Upper lobe of left lung (tissue), 6 donors: Measurements from ENCODE around the gene RAB11B. TPM values are rescaled to one million over a fixed set of nuclear protein-coding genes. Genes with fewer than 3 reads are reported as not detected.

Experiments used
- ATAC-seq, 2 donors: fragments of 200-7000 bp; cut with Tn5 transposase; one replicate each; pipeline ENCODE4 v1.9.1; 2022; ENCODE audit warnings: mild to moderate bottlenecking in 2 of 2, moderate library complexity in 2 of 2; ENCODE audit not compliant: low FRiP score in 2 of 2
- DNase-seq, 2 donors: peaks; one replicate each; pipeline ENCODE4 v3.0.0-alpha.2; 2019 to 2020
- H3K27ac ChIP-seq, 4 donors: fragments of 200-600 bp; sonication (generic); one replicate each; pipeline ENCODE4 v1.5.1; 2016 to 2019
- H3K27me3 ChIP-seq, 4 donors: fragments of 200-600 bp; sonication (generic); one replicate each; pipeline ENCODE4 v1.5.1; 2017 to 2019
- H3K36me3 ChIP-seq, 4 donors: fragments of 200-600 bp; sonication (generic); one replicate each; pipeline ENCODE4 v1.5.1; 2016 to 2019
- H3K4me1 ChIP-seq, 4 donors: fragments of 200-600 bp; sonication (generic); one replicate each; pipeline ENCODE4 v1.5.1; 2018 to 2019
- H3K4me3 ChIP-seq, 4 donors: fragments of 200-600 bp; sonication (generic); one replicate each; pipeline ENCODE4 v1.5.1; 2017 to 2019; ENCODE audit warnings: mild to moderate bottlenecking in 2 of 4, moderate library complexity in 1 of 4
- H3K9me3 ChIP-seq, 4 donors: fragments of 200-600 bp; sonication (generic); one replicate each; pipeline ENCODE4 v1.5.1; 2018 to 2019
- EP300 ChIP-seq, 4 donors: sonication (generic); formaldehyde crosslinking; IDR thresholded peaks; one replicate each; pipeline ENCODE4 v1.5.1; 2017; ENCODE audit warnings: antibody characterized with exemption in 4 of 4, control low read depth in 2 of 4
- POLR2A ChIP-seq, 4 donors: fragments of 450-650 bp; IDR thresholded peaks; one replicate each; pipeline ENCODE4 v1.5.1; 2016 to 2017; ENCODE audit warnings: antibody characterized with exemption in 4 of 4, mild to moderate bottlenecking in 2 of 4
- POLR2AphosphoS5 ChIP-seq, 2 donors: sonication (generic); formaldehyde crosslinking; IDR thresholded peaks; one replicate each; pipeline ENCODE4 v1.5.1; 2017; ENCODE audit warnings: antibody characterized with exemption in 2 of 2
- WGBS, 2 donors: methylation state at CpG; one replicate each; pipeline ENCODE4 v1.1.5; 2017 to 2018; 5-methylcytosine and 5-hydroxymethylcytosine counted together
- total RNA-seq, 6 donors: library from RNA; depleted of rRNA in 4 of 6; stranded (reverse); fragments of >200 nt in 4 of 6; gene quantifications; one replicate each; pipeline versions ENCODE4 v1.1.0 to v1.2.1, GENCODE V29; 2016 to 2021
- TF ChIP-seq, protein P1 (sequence below), 6 experiments: fragments of 450-650 bp in 4 of 6; fragments of 200-600 bp in 2 of 6; sonication (generic) in 2 of 6; IDR thresholded peaks; one replicate each; pipeline ENCODE4 v1.5.1; 2016 to 2019; ENCODE audit warnings: antibody characterized with exemption in 6 of 6
- donor health status: DM: no; HTN: no; CAD: no; lungs with moderate emphysema.
- donor health status: DM: no; HTN: yes; CAD: no; lungs with severe emphysema.

Gene RAB11B
- total RNA-seq, 6 donors from 2014 or later: 55.0 to 158 (median 130) TPM

DNA sequence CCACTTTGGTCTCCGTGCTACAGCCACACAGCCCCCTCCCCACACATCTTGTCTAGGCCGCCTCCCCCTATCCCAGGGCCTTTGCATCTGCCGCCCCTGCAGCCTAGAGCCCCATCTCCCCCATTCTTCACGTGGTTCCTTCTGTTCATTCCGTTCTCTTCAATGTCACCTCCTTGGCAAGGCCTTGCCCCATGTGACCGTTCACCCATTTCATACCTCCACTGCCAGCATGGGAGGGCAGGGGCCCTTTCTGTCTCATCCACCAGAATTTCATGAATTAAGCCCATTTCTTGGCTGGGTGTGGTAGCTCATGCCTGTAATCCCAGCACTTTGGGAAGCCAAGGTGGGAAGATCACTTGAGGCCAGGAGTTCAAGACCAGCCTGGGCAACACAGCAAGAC is 38.9 kb downstream of the RAB11B start:
- no peak for ATAC-seq

DNA sequence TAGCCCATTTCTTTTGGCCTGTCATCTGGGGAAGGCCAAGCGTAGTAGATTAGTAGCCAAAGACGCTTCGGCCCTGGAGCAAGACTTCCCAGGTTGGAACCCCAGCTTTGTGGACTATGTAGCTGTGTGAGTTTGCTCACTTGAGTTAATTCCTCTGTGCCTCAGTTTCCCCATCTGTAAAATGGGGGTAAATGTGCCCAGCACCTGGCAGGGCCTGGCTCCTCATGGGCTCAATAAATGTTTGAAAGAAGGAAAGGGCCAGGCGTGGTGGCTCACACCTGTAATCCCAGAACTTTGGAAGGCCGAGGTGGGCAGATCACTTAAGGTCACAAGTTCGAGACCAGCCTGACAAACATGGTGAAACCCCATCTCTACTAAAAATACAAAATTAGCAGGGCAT is 39.7 kb downstream of the RAB11B start:
- 94 to 97% methylated on average over 6 of the region's 6 CpGs for WGBS, 2 donors
- TF ChIP-seq, protein P1, sequence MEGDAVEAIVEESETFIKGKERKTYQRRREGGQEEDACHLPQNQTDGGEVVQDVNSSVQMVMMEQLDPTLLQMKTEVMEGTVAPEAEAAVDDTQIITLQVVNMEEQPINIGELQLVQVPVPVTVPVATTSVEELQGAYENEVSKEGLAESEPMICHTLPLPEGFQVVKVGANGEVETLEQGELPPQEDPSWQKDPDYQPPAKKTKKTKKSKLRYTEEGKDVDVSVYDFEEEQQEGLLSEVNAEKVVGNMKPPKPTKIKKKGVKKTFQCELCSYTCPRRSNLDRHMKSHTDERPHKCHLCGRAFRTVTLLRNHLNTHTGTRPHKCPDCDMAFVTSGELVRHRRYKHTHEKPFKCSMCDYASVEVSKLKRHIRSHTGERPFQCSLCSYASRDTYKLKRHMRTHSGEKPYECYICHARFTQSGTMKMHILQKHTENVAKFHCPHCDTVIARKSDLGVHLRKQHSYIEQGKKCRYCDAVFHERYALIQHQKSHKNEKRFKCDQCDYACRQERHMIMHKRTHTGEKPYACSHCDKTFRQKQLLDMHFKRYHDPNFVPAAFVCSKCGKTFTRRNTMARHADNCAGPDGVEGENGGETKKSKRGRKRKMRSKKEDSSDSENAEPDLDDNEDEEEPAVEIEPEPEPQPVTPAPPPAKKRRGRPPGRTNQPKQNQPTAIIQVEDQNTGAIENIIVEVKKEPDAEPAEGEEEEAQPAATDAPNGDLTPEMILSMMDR (IDR thresholded peaks at IDR 0.05): no peak
- TF ChIP-seq POLR2AphosphoS5 (IDR thresholded peaks at IDR 0.05) (no peak), EP300 (IDR thresholded peaks at IDR 0.05) (no peak), POLR2A (IDR thresholded peaks at IDR 0.05) (no peak)
- Histone ChIP-seq H3K36me3 (peaks cover 0 to 31% (median 17%) of the 10 kb centered on the region in 4 donors), H3K27me3 (no peaks in the 10 kb centered on the region), H3K27ac (no peak overlapping the region), H3K4me1 (peaks cover 0 to 14% (median 10%) of the 10 kb centered on the region in 4 donors), H3K9me3 (no peaks in the 10 kb centered on the region), H3K4me3 (no peak overlapping the region)
- ATAC-seq (no peak), DNase-seq (no peak)

More for the DNA sequence above, 38.9 kb downstream of the RAB11B start:
- TF ChIP-seq EP300 (IDR thresholded peaks at IDR 0.05) (no peak), POLR2A (IDR thresholded peaks at IDR 0.05) (no peak), POLR2AphosphoS5 (IDR thresholded peaks at IDR 0.05) (no peak)
- TF ChIP-seq, protein P1 (IDR thresholded peaks at IDR 0.05): no peak
- Histone ChIP-seq H3K27me3 (no peaks in the 10 kb centered on the region), H3K4me3 (no peak overlapping the region), H3K36me3 (peaks cover 0 to 32% (median 17%) of the 10 kb centered on the region in 4 donors), H3K4me1 (peaks cover 6 to 13% (median 12%) of the 10 kb centered on the region in 4 donors), H3K9me3 (no peaks in the 10 kb centered on the region), H3K27ac (no peak overlapping the region)
- no peak for DNase-seq
- 93 to 94% methylated on average over 6 of the region's 6 CpGs for WGBS, 2 donors

DNA sequence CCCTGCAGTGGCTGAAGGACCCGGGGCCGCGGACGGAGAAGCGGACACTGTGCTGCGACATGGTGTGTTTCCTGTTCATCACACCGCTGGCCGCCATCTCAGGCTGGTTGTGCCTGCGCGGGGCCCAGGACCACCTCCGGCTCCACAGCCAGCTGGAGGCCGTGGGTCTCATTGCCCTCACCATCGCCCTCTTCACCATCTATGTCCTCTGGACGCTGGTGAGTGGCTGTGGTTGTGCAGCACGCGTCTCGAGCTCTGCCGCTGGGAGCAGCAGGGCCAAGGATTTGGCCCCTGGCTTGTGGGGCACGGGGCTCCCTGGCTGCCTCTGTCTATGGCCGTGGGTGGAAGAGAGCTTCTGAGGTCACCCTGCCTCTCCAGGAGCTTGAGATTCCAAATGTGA is 40.5 kb downstream of the RAB11B start:
- Histone ChIP-seq H3K9me3 (no peaks in the 10 kb centered on the region), H3K36me3 (peaks cover 0 to 28% (median 17%) of the 10 kb centered on the region in 4 donors), H3K4me1 (peaks cover 0 to 12% (median 10%) of the 10 kb centered on the region in 4 donors), H3K27me3 (no peaks in the 10 kb centered on the region), H3K27ac (no peak overlapping the region), H3K4me3 (no peak overlapping the region)
- 85 to 96% methylated on average over 7 to 19 of the region's 20 CpGs for WGBS, 2 donors
- ATAC-seq: no peak
- TF ChIP-seq POLR2AphosphoS5 (IDR thresholded peaks at IDR 0.05) (no peak), EP300 (IDR thresholded peaks at IDR 0.05) (no peak), POLR2A (IDR thresholded peaks at IDR 0.05) (no peak)
- TF ChIP-seq, protein P1 (IDR thresholded peaks at IDR 0.05): no peak
- peak in 1 of 2 donors; percentile 70 for DNase-seq

DNA sequence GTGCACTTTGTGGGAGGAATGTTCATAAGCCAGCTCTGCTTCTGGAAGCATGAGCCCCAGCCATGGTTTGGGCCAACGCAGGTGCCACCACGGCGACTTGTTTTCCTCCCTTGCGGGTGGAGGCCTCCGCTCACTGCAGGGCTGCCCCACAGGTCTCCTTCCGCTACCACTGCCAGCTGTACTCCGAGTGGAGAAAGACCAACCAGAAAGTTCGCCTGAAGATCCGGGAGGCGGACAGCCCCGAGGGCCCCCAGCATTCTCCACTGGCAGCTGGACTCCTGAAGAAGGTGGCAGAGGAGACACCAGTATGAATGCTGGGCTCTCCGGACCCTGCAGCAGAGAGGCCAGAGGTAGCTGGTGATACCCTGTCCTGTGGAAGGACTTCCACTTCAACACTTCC is 48.1 kb downstream of the RAB11B start:
- H3K36me3 ChIP-seq: peaks cover 0 to 26% (median 10%) of the 10 kb centered on the region in 4 donors
- H3K4me3 ChIP-seq: no peak overlapping the region
- H3K27me3 ChIP-seq: no peaks in the 10 kb centered on the region
- 96 to 97% methylated on average over 12 of the region's 12 CpGs for WGBS, 2 donors
- no peak overlapping the region for H3K27ac ChIP-seq
- DNase-seq (peak in 1 of 2 donors; percentile 62), ATAC-seq (no peak)
- H3K9me3 ChIP-seq: no peaks in the 10 kb centered on the region
- TF ChIP-seq, protein P1 (IDR thresholded peaks at IDR 0.05): no peak
- no peak for TF ChIP-seq POLR2A (IDR thresholded peaks at IDR 0.05)
- TF ChIP-seq POLR2AphosphoS5 (IDR thresholded peaks at IDR 0.05): no peak
- TF ChIP-seq EP300 (IDR thresholded peaks at IDR 0.05): no peak
- H3K4me1 ChIP-seq: peaks cover 0 to 12% (median 10%) of the 10 kb centered on the region in 4 donors
